Transverse colon (tissue), 4 donors: Measurements from ENCODE around the gene SCAMP1. TPM values are rescaled to one million over a fixed set of nuclear protein-coding genes. Genes with fewer than 3 reads are reported as not detected.
A peak's percentile ranks its signal among the peaks of the same experiment; 100 is the strongest.

Source experiments
- DNase-seq: peaks from one replicate; pipeline ENCODE4 v3.0.0-alpha.2; 2019
- H3K27ac ChIP-seq, 4 donors: fragments of 200-600 bp; sonication (generic); 2 replicates each; pipeline ENCODE4 v1.5.1; 2016 to 2018; ENCODE audit warnings: inconsistent platforms in 4 of 4
- H3K27me3 ChIP-seq: fragments of 200-600 bp; sonication (generic); 2 replicates; pipeline ENCODE4 v1.5.1; 2017; ENCODE audit warnings: inconsistent platforms
- H3K36me3 ChIP-seq, 4 donors: fragments of 200-600 bp; sonication (generic); 2 replicates each; pipeline ENCODE4 v1.5.1; 2017 to 2019; ENCODE audit warnings: inconsistent platforms in 4 of 4
- H3K4me1 ChIP-seq, 4 donors: fragments of 200-600 bp; sonication (generic); 2 replicates each; pipeline ENCODE4 v1.5.1; 2017 to 2020; ENCODE audit warnings: inconsistent platforms in 4 of 4
- H3K4me3 ChIP-seq, 4 donors: fragments of 200-600 bp; sonication (generic); 1 replicate in 1 of 4; 2 replicates in 3 of 4; pipeline versions ENCODE4 v1.5.1 to v1.6.1; 2017 to 2019; ENCODE audit warnings: inconsistent platforms in 4 of 4
- H3K9me3 ChIP-seq, 2 donors: fragments of 200-600 bp; sonication (generic); 2 replicates each; pipeline ENCODE4 v1.5.1; 2017 to 2019; ENCODE audit warnings: inconsistent platforms in 2 of 2
- EP300 ChIP-seq: sonication (generic); formaldehyde crosslinking; IDR thresholded peaks from one replicate; pipeline ENCODE4 v1.6.1; 2017; ENCODE audit warnings: antibody characterized with exemption, low read depth
- POLR2A ChIP-seq: fragments of 450-650 bp; IDR thresholded peaks from one replicate; pipeline ENCODE4 v1.6.1; 2016; ENCODE audit warnings: antibody characterized with exemption, mild to moderate bottlenecking, moderate library complexity
- POLR2AphosphoS5 ChIP-seq, 3 donors: sonication (generic); formaldehyde crosslinking; IDR thresholded peaks; one replicate each; pipeline ENCODE4 v1.6.1; 2016; ENCODE audit warnings: antibody characterized with exemption in 3 of 3
- WGBS, 2 donors: methylation state at CpG; one replicate each; pipeline ENCODE4 v1.1.5; 2018; ENCODE audit warnings: low coverage in 1 of 2; 5-methylcytosine and 5-hydroxymethylcytosine counted together
- in situ Hi-C, 4 donors: fragments of 200-750 bp; cut with MboI; loops; one replicate each; pipeline versions ENCODE4 v1.15.0 to v1.15.1; 2017; ENCODE audit warnings: low sequenced_read_pairs in 3 of 4, low pct_ligation_motif_present in 1 of 4, low pct_unique_long_range_greater_than_20kb in 1 of 4
- intact Hi-C: fragments of 100-400 bp; cut with DNase I; formaldehyde crosslinking; loops from one replicate; pipeline ENCODE4 v1.15.1; 2023; ENCODE audit warnings: low total_unique reads
- total RNA-seq, 4 donors: library from RNA; depleted of rRNA; stranded (reverse); fragments of >200 nt; gene quantifications; one replicate each; pipeline ENCODE4 v1.1.0, GENCODE V29; 2016
- TF ChIP-seq, protein P1 (sequence below), 5 experiments: fragments of 200-600 bp in 3 of 5; fragments of 450-650 bp in 2 of 5; sonication (generic) in 3 of 5; IDR thresholded peaks; 1 replicate in 2 of 5; 2 replicates in 3 of 5; pipeline ENCODE4 v1.5.1; 2016 to 2017; ENCODE audit warnings: antibody characterized with exemption in 5 of 5, inconsistent platforms in 3 of 5, mild to moderate bottlenecking in 2 of 5, moderate library complexity in 1 of 5

Gene SCAMP1
- total RNA-seq, 4 donors from 2014 or later: 10.5 to 24.7 (median 21.8) TPM

DNA sequence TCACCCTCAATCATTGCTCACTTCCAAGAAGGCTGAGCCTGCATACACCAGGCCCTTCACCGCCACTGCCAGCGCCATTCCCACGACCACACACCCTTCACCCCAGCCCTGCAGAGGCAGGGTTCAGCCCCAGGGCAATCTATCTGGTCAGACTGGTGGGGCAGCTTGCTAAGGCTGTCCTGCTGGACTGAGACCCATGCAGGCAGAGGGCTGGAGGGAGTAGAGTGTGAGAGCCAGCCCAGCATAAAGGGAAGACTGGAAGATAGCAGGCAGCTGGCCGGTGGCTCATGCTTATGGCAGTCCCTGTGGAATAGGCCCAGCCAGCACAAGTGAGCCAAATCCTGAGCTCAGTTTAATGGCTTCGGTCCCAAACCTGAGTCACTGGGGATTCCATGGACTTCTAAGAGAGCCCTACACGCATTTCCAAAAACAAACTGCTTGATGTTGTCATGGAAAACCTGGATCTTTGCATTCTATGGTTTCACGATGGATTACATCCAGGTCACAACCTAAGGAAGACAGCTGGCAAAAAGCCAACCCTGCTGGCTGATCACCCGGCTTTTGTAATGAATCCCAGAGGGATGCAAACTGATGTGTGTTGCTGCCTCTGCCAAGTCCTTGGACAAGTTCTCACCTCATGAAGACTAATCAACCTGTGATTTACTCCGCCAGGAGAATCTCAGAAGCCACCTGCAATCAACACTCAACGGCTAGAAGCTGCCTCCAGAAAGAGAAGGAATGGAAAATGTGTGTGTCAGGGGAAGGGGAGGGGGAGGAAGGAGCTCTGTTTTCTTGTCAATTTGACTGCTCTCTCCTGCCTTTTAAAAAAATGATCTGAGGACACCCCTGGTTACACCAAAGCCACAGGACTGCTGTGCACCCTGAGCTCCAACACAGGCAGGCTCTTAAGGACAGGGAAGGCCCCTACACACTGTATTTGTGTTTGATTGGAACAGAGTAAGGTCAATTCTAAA, 144.6 kb downstream of the SCAMP1 start:
- peak; percentile 72 for DNase-seq
- peaks cover 20 to 59% (median 24%) of the 10 kb centered on the region in 4 donors for H3K4me1 ChIP-seq
- H3K27me3 ChIP-seq: no peaks in the 10 kb centered on the region
- intact Hi-C loops (no loop called here), in situ Hi-C loops (no loop called here)
- H3K9me3 ChIP-seq: no peaks in the 10 kb centered on the region
- peak overlapping the region; percentile 66 to 81 (median 76) for H3K27ac ChIP-seq
- H3K36me3 ChIP-seq: no peaks in the 10 kb centered on the region
- no peak overlapping the region for H3K4me3 ChIP-seq
- peak; percentile 40 to 65 (median 65) for TF ChIP-seq POLR2AphosphoS5 (IDR thresholded peaks at IDR 0.05)
- no peak for TF ChIP-seq EP300
- WGBS, 2 donors: 36 to 39% methylated on average over 4 to 10 of the region's 10 CpGs

GRCh38 chr5:78505860-78506259, 145.4 kb downstream of the SCAMP1 start:
- Histone ChIP-seq H3K36me3 (no peaks in the 10 kb centered on the region), H3K4me3 (no peak overlapping the region), H3K27me3 (no peaks in the 10 kb centered on the region), H3K27ac (peak overlapping the region; percentile 66 to 81 (median 76)), H3K9me3 (no peaks in the 10 kb centered on the region), H3K4me1 (peaks cover 22 to 67% (median 29%) of the 10 kb centered on the region in 4 donors)
- intact Hi-C loops: no loop called here
- no peak for DNase-seq
- TF ChIP-seq EP300 (no peak), POLR2AphosphoS5 (IDR thresholded peaks at IDR 0.05) (no peak), POLR2A (no peak)
- TF ChIP-seq, protein P1, sequence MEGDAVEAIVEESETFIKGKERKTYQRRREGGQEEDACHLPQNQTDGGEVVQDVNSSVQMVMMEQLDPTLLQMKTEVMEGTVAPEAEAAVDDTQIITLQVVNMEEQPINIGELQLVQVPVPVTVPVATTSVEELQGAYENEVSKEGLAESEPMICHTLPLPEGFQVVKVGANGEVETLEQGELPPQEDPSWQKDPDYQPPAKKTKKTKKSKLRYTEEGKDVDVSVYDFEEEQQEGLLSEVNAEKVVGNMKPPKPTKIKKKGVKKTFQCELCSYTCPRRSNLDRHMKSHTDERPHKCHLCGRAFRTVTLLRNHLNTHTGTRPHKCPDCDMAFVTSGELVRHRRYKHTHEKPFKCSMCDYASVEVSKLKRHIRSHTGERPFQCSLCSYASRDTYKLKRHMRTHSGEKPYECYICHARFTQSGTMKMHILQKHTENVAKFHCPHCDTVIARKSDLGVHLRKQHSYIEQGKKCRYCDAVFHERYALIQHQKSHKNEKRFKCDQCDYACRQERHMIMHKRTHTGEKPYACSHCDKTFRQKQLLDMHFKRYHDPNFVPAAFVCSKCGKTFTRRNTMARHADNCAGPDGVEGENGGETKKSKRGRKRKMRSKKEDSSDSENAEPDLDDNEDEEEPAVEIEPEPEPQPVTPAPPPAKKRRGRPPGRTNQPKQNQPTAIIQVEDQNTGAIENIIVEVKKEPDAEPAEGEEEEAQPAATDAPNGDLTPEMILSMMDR (IDR thresholded peaks at IDR 0.05): no peak
- 73 to 86% methylated on average over 1 to 2 of the region's 2 CpGs for WGBS, 2 donors
- in situ Hi-C loops: no loop called here

GRCh38 chr5:78506261-78507024, 146.0 kb downstream of the SCAMP1 start:
- Histone ChIP-seq H3K36me3 (no peaks in the 10 kb centered on the region), H3K9me3 (no peaks in the 10 kb centered on the region), H3K27me3 (no peaks in the 10 kb centered on the region), H3K27ac (peak overlapping the region; percentile 66 to 81 (median 76)), H3K4me3 (no peak overlapping the region), H3K4me1 (peaks cover 22 to 68% (median 29%) of the 10 kb centered on the region in 4 donors)
- intact Hi-C loops (no loop called here), in situ Hi-C loops (no loop called here)
- DNase-seq: no peak
- TF ChIP-seq POLR2A: no peak
- no peak for TF ChIP-seq EP300
- TF ChIP-seq, protein P1 (IDR thresholded peaks at IDR 0.05): no peak
- no peak for TF ChIP-seq POLR2AphosphoS5 (IDR thresholded peaks at IDR 0.05)
- 76 to 80% methylated on average over 1 to 2 of the region's 2 CpGs for WGBS, 2 donors

- TF ChIP-seq, protein P1 (IDR thresholded peaks at IDR 0.05): no peak
- TF ChIP-seq POLR2A: no peak
- TF ChIP-seq POLR2AphosphoS5 (IDR thresholded peaks at IDR 0.05): peak in 1 of 3 donors; percentile 20
- no peak for TF ChIP-seq EP300
- in situ Hi-C loops: no loop called here
- 60 to 77% methylated on average over 1 to 2 of the region's 2 CpGs for WGBS, 2 donors
- Histone ChIP-seq H3K27ac (peak overlapping the region in 2 of 4 donors; percentile 47 to 81), H3K4me3 (no peak overlapping the region), H3K4me1 (peaks cover 18 to 63% (median 29%) of the 10 kb centered on the region in 4 donors), H3K9me3 (no peaks in the 10 kb centered on the region), H3K27me3 (no peaks in the 10 kb centered on the region), H3K36me3 (no peaks in the 10 kb centered on the region)
- no peak for DNase-seq
- intact Hi-C loops: no loop called here
Measured at GRCh38 chr5:78507531-78507930, 147.1 kb downstream of the SCAMP1 start.
